Gastroesophageal sphincter (tissue), 4 donors: ENCODE results near the gene C2CD4C. TPM values are rescaled to one million over a fixed set of nuclear protein-coding genes. Genes with fewer than 3 reads are reported as not detected.

Experiments used
- ATAC-seq: fragments of 150-250 bp; one replicate; pipeline ENCODE4 v1.9.1; 2016; ENCODE audit warnings: mild to moderate bottlenecking, moderate library complexity
- H3K27ac ChIP-seq, 4 donors: fragments of 200-600 bp; sonication (generic) in 3 of 4; 1 replicate in 3 of 4; 2 replicates in 1 of 4; pipeline ENCODE4 v1.5.1; 2016 to 2019
- H3K27me3 ChIP-seq: fragments of 200-600 bp; sonication (generic); one replicate; pipeline ENCODE4 v1.5.1; 2019
- H3K36me3 ChIP-seq, 2 donors: fragments of 200-600 bp; sonication (generic); one replicate each; pipeline ENCODE4 v1.5.1; 2019; ENCODE audit warnings: control low read depth in 1 of 2
- H3K4me1 ChIP-seq, 3 donors: fragments of 200-600 bp; sonication (generic); 1 replicate in 2 of 3; 2 replicates in 1 of 3; pipeline ENCODE4 v1.5.1; 2016 to 2019; ENCODE audit warnings: control low read depth in 2 of 3
- H3K4me3 ChIP-seq, 2 donors: fragments of 200-600 bp; sonication (generic); one replicate each; pipeline ENCODE4 v1.5.1; 2019; ENCODE audit warnings: mild to moderate bottlenecking in 1 of 2, moderate library complexity in 1 of 2
- H3K9me3 ChIP-seq, 3 donors: fragments of 200-600 bp; sonication (generic); one replicate each; pipeline ENCODE4 v1.5.1; 2017 to 2019; ENCODE audit warnings: control low read depth in 2 of 3
- EP300 ChIP-seq: sonication (generic); formaldehyde crosslinking; IDR thresholded peaks from one replicate; pipeline ENCODE4 v1.6.1; 2017; ENCODE audit warnings: antibody characterized with exemption, mild to moderate bottlenecking
- POLR2A ChIP-seq, 2 donors: fragments of 450-650 bp; IDR thresholded peaks; one replicate each; pipeline ENCODE4 v1.6.1; 2017; ENCODE audit warnings: antibody characterized with exemption in 2 of 2, mild to moderate bottlenecking in 2 of 2, moderate library complexity in 1 of 2
- POLR2AphosphoS5 ChIP-seq: sonication (generic); formaldehyde crosslinking; IDR thresholded peaks from one replicate; pipeline ENCODE4 v1.6.1; 2017; ENCODE audit warnings: antibody characterized with exemption
- WGBS, 2 donors: methylation state at CpG; one replicate each; pipeline ENCODE4 v1.1.5; 2018; ENCODE audit warnings: low coverage in 1 of 2; 5-methylcytosine and 5-hydroxymethylcytosine counted together
- total RNA-seq, 4 donors: library from RNA; depleted of rRNA; stranded (reverse); fragments of >200 nt; gene quantifications; one replicate each; pipeline ENCODE4 v1.1.0, GENCODE V29; 2016
- TF ChIP-seq, protein P1 (sequence below), 4 experiments: fragments of 200-600 bp in 2 of 4; fragments of 450-650 bp in 2 of 4; sonication (generic) in 1 of 4; IDR thresholded peaks; one replicate each; pipeline ENCODE4 v1.5.1; 2017 to 2019; ENCODE audit warnings: antibody characterized with exemption in 4 of 4, mild to moderate bottlenecking in 2 of 4, moderate library complexity in 2 of 4

The C2CD4C gene
- total RNA-seq, 4 donors from 2014 or later, result 0.19 to 2.7 (median 0.67) TPM; not detected in 1

DNA sequence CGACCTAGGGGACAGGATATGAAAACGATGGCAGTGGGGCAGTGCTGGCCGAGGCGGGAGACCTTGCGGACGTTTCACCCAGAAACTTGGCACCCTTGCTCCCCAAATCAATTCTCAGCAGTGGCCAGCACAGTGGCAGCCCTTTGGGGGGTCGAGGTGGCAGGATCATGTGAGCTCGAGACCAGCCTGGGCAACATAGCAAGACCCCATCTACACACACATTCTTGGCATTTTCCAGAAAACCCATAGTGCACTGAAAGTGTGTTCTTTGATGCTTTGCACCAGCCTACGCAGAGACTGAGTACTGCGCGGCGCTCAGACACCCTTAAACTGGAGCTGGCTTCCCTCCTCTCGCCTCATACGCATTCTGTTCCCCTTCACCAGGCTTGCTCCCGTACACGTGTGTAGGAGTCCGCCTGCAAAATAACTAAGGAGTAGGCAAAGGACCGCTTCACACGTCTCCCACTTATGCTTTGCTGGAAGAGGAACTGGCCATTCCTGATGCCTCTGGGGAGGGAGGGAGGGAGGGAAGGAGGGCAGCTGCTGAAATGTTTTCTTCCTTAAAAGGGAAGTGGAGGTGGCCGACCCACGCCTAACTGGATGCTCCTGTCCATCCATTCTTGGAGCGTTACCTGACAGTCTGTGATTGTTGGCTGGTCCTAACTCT lies 40.9 kb downstream of the C2CD4C start:
- Histone ChIP-seq H3K27me3 (peaks cover 81% of the 10 kb centered on the region), H3K27ac (no peak overlapping the region), H3K4me1 (peaks cover 0 to 15% (median 0%) of the 10 kb centered on the region in 3 donors), H3K9me3 (no peaks in the 10 kb centered on the region), H3K36me3 (no peaks in the 10 kb centered on the region), H3K4me3 (no peak overlapping the region)
- no peak for TF ChIP-seq POLR2A (IDR thresholded peaks at IDR 0.05)
- TF ChIP-seq POLR2AphosphoS5, result no peak
- TF ChIP-seq, protein P1, sequence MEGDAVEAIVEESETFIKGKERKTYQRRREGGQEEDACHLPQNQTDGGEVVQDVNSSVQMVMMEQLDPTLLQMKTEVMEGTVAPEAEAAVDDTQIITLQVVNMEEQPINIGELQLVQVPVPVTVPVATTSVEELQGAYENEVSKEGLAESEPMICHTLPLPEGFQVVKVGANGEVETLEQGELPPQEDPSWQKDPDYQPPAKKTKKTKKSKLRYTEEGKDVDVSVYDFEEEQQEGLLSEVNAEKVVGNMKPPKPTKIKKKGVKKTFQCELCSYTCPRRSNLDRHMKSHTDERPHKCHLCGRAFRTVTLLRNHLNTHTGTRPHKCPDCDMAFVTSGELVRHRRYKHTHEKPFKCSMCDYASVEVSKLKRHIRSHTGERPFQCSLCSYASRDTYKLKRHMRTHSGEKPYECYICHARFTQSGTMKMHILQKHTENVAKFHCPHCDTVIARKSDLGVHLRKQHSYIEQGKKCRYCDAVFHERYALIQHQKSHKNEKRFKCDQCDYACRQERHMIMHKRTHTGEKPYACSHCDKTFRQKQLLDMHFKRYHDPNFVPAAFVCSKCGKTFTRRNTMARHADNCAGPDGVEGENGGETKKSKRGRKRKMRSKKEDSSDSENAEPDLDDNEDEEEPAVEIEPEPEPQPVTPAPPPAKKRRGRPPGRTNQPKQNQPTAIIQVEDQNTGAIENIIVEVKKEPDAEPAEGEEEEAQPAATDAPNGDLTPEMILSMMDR (IDR thresholded peaks at IDR 0.05), result no peak
- TF ChIP-seq EP300, result no peak
- ATAC-seq, result no peak
- 63 to 83% methylated on average over 6 of the region's 22 CpGs for WGBS, 2 donors

DNA sequence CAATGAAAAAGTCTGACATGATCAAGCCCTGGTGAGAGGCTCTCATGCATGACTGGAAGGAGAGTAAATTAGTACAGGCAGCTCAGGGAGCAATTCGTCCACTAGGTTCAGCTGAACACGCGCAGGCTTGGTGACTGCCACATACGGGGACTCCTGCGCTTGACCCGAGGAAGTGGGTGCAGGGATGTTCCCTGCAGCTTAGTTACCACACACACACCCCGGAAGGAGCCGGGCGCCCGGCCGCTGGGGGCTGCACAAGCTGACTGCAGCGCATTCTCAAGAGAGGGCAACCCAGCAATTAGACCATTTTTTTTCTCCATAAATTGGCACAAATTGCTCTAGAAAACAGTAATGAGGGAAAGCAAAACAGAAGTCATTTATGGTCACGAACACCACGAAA lies 41.4 kb downstream of the C2CD4C start:
- H3K27ac ChIP-seq, result no peak overlapping the region

DNA sequence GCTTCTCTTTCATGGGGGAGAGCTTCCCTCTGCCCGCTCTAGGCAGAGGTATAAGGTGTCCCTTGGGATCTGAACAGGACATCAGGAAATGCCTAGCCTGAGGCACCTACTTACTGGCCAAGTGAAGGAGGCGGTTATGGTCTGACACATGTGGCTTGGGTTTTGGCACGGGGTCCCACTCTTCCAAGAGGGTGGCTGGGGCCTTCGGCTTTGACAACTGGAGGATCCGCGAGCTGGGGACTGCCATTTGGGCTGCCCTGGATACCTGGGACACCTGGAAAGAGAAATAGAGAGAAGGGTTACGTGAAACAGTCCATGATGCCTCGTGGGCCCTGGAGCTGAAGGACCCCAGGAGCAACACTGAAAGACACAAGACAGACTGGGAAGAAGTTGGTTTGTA lies 42.0 kb downstream of the C2CD4C start:
- no peak for ATAC-seq
- no peaks in the 10 kb centered on the region for H3K9me3 ChIP-seq
- WGBS, 2 donors, result 100% methylated on average over 1 to 3 of the region's 8 CpGs
- TF ChIP-seq EP300 (no peak), POLR2AphosphoS5 (no peak), POLR2A (IDR thresholded peaks at IDR 0.05) (no peak)
- TF ChIP-seq, protein P1 (IDR thresholded peaks at IDR 0.05), result no peak
- H3K27ac ChIP-seq, result no peak overlapping the region
- H3K4me3 ChIP-seq, result no peak overlapping the region
- peaks cover 0 to 4% (median 0%) of the 10 kb centered on the region in 3 donors for H3K4me1 ChIP-seq
- H3K36me3 ChIP-seq, result no peaks in the 10 kb centered on the region
- peaks cover 75% of the 10 kb centered on the region for H3K27me3 ChIP-seq

More for the DNA sequence above, 41.4 kb downstream of the C2CD4C start:
- WGBS, 2 donors, result 81 to 88% methylated on average over 5 to 8 of the region's 14 CpGs
- Histone ChIP-seq H3K36me3 (no peaks in the 10 kb centered on the region), H3K4me3 (no peak overlapping the region), H3K27me3 (peaks cover 76% of the 10 kb centered on the region), H3K9me3 (no peaks in the 10 kb centered on the region), H3K4me1 (peaks cover 0 to 10% (median 0%) of the 10 kb centered on the region in 3 donors)
- TF ChIP-seq, protein P1 (IDR thresholded peaks at IDR 0.05), result no peak
- no peak for TF ChIP-seq POLR2AphosphoS5
- TF ChIP-seq POLR2A (IDR thresholded peaks at IDR 0.05), result no peak
- TF ChIP-seq EP300, result no peak
- ATAC-seq, result no peak

DNA sequence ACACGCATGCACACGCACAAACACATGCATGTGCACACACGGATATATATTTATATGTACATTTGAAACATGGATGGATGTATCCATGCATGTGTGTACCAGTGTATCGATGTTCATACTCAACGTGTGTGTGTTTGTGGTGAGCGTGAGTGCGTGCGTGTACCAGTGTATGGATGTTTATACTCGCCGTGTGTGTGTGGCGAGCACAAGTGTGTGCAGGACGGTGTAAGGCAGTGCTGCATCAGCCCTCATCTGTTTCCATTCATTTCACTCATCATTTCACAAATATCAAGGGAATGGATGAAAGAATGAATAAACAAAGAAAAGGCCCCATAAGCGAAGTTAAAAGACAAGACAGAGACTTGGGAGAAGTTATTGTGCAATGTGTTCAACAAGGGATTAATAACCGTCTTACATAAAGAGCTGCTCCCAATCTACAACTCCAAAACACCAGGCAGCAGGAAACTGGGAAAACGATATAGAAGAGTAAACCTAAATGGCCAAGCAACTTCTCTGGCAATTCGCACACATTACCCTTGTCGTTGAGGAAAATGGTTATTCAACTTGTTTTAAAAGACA lies 42.7 kb downstream of the C2CD4C start:
- Histone ChIP-seq H3K27me3 (peaks cover 69% of the 10 kb centered on the region), H3K9me3 (no peaks in the 10 kb centered on the region), H3K36me3 (no peaks in the 10 kb centered on the region), H3K4me1 (no peaks in the 10 kb centered on the region), H3K27ac (no peak overlapping the region), H3K4me3 (no peak overlapping the region)
- no peak for ATAC-seq
- TF ChIP-seq POLR2A (IDR thresholded peaks at IDR 0.05) (no peak), POLR2AphosphoS5 (no peak), EP300 (no peak)
- TF ChIP-seq, protein P1 (IDR thresholded peaks at IDR 0.05), result no peak
- 80 to 86% methylated on average over 14 to 17 of the region's 17 CpGs for WGBS, 2 donors
